ENCODE data around the gene TMEM245. TPM values are rescaled to one million over a fixed set of nuclear protein-coding genes. Genes with fewer than 3 reads are reported as not detected.

Gene TMEM245
- total RNA-seq, 1 donor from 2014 or later, result 52.2 TPM

DNA sequence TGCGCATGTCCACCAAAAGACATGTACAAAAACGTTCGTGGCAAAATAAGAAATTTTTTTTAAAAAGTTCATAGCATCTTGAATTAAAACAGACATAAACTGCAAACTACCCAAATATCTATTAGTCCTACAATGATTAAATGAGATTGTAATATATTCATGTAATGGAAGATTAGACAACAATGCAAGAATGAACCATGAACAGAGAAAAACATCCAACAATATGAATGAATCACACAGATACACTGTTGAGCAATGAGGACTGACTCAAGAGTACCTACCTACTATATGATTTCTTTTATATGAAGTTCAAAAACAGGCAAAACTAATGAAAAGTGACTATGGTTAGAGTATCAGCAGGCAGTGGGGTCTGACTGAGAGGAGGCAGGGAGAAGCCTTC lies 88.5 kb downstream of the TMEM245 start:
- Mint-ChIP-seq H3K27ac (ENCODE audit: unreplicated experiment) (no peak overlapping the region), H3K27me3 (ENCODE audit: low read depth, unreplicated experiment) (no peaks in the 10 kb centered on the region), H3K4me3 (ENCODE audit: unreplicated experiment) (no peak overlapping the region), H3K4me1 (ENCODE audit: low read depth, unreplicated experiment) (peaks cover 8% of the 10 kb centered on the region), H3K9me3 (ENCODE audit: unreplicated experiment) (no peaks in the 10 kb centered on the region), H3K36me3 (ENCODE audit: low read depth, unreplicated experiment) (peaks cover 5% of the 10 kb centered on the region)
- FAIRE-seq, result no peak
- Histone ChIP-seq H3K4me2 (ENCODE audit: low read length) (no peak overlapping the region), H2AFZ (ENCODE audit: low read depth, low read length) (no peak overlapping the region), H3K9me3 (ENCODE audit: insufficient read depth, low read depth, low read length) (no peaks in the 10 kb centered on the region), H4K20me1 (ENCODE audit: insufficient read depth, low read length) (peaks cover 6% of the 10 kb centered on the region), H3K79me2 (ENCODE audit: insufficient read depth, low read length) (no peaks in the 10 kb centered on the region), H3K36me3 (ENCODE audit: insufficient read depth, low read length) (no peaks in the 10 kb centered on the region), H3K27me3 (ENCODE audit: insufficient read depth, low read length) (no peaks in the 10 kb centered on the region), H3K4me3 (ENCODE audit: insufficient read depth, low read depth, low read length) (no peak overlapping the region), H3K27ac (ENCODE audit: low read depth, low read length) (no peak overlapping the region), H3K4me1 (ENCODE audit: insufficient read depth, low read length) (peaks cover 10% of the 10 kb centered on the region), H3K9ac (ENCODE audit: low read length) (no peak overlapping the region)
- peak; percentile 37 for DNase-seq (ENCODE audit: low read depth)
- no peak for TF ChIP-seq EZH2 (IDR thresholded peaks at IDR 0.05; ENCODE audit: insufficient read depth, low read length)
- TF ChIP-seq, protein P1, sequence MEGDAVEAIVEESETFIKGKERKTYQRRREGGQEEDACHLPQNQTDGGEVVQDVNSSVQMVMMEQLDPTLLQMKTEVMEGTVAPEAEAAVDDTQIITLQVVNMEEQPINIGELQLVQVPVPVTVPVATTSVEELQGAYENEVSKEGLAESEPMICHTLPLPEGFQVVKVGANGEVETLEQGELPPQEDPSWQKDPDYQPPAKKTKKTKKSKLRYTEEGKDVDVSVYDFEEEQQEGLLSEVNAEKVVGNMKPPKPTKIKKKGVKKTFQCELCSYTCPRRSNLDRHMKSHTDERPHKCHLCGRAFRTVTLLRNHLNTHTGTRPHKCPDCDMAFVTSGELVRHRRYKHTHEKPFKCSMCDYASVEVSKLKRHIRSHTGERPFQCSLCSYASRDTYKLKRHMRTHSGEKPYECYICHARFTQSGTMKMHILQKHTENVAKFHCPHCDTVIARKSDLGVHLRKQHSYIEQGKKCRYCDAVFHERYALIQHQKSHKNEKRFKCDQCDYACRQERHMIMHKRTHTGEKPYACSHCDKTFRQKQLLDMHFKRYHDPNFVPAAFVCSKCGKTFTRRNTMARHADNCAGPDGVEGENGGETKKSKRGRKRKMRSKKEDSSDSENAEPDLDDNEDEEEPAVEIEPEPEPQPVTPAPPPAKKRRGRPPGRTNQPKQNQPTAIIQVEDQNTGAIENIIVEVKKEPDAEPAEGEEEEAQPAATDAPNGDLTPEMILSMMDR (IDR thresholded peaks at IDR 0.05; ENCODE audit: insufficient read depth, low read depth, low read length), result no peak

- Histone ChIP-seq H3K79me2 (ENCODE audit: insufficient read depth, low read length) (no peaks in the 10 kb centered on the region), H3K4me1 (ENCODE audit: insufficient read depth, low read length) (peaks cover 4% of the 10 kb centered on the region), H3K4me2 (ENCODE audit: low read length) (no peak overlapping the region), H3K4me3 (ENCODE audit: insufficient read depth, low read depth, low read length) (no peak overlapping the region), H2AFZ (ENCODE audit: low read depth, low read length) (no peak overlapping the region), H3K27ac (ENCODE audit: low read depth, low read length) (no peak overlapping the region), H3K9ac (ENCODE audit: low read length) (no peak overlapping the region), H3K36me3 (ENCODE audit: insufficient read depth, low read length) (no peaks in the 10 kb centered on the region), H3K9me3 (ENCODE audit: insufficient read depth, low read depth, low read length) (no peaks in the 10 kb centered on the region), H3K27me3 (ENCODE audit: insufficient read depth, low read length) (no peaks in the 10 kb centered on the region), H4K20me1 (ENCODE audit: insufficient read depth, low read length) (peaks cover 7% of the 10 kb centered on the region)
- DNase-seq (ENCODE audit: low read depth) (no peak), FAIRE-seq (no peak)
- H3K27ac Mint-ChIP-seq (ENCODE audit: unreplicated experiment), result no peak overlapping the region
- no peaks in the 10 kb centered on the region for H3K9me3 Mint-ChIP-seq (ENCODE audit: unreplicated experiment)
- no peak overlapping the region for H3K4me3 Mint-ChIP-seq (ENCODE audit: unreplicated experiment)
- H3K4me1 Mint-ChIP-seq (ENCODE audit: low read depth, unreplicated experiment), result peaks cover 4% of the 10 kb centered on the region
- TF ChIP-seq, protein P1 (IDR thresholded peaks at IDR 0.05; ENCODE audit: insufficient read depth, low read depth, low read length), result no peak
- TF ChIP-seq EZH2 (IDR thresholded peaks at IDR 0.05; ENCODE audit: insufficient read depth, low read length), result no peak
- peaks cover 7% of the 10 kb centered on the region for H3K36me3 Mint-ChIP-seq (ENCODE audit: low read depth, unreplicated experiment)
- no peaks in the 10 kb centered on the region for H3K27me3 Mint-ChIP-seq (ENCODE audit: low read depth, unreplicated experiment)
Measured at GRCh38 chr9:109030426-109030825, 89.3 kb downstream of the TMEM245 start.

DNA sequence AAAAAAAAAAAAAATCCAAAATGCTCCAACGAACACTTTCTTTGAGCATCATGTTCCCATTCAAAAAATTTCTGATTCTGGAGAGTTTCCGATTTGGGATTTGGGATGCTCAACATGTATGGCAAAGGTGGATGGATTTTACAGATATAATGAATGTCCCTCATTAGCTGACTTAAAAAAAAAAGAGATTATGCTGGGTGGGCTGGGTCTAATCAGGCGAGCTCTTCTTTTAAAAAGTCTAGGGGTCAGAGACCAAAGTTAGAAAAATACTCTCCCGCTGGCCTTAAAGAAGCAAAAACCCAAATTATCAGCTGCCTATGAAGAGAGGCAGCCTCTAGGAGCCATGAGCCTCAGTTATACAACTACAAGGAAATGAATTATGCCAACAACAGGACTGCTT lies 91.3 kb downstream of the TMEM245 start:
- Mint-ChIP-seq H3K27me3 (ENCODE audit: low read depth, unreplicated experiment) (no peaks in the 10 kb centered on the region), H3K9me3 (ENCODE audit: unreplicated experiment) (no peaks in the 10 kb centered on the region), H3K27ac (ENCODE audit: unreplicated experiment) (no peak overlapping the region), H3K4me1 (ENCODE audit: low read depth, unreplicated experiment) (peaks cover 3% of the 10 kb centered on the region), H3K4me3 (ENCODE audit: unreplicated experiment) (no peak overlapping the region), H3K36me3 (ENCODE audit: low read depth, unreplicated experiment) (peaks cover 10% of the 10 kb centered on the region)
- H3K79me2 ChIP-seq (ENCODE audit: insufficient read depth, low read length), result no peaks in the 10 kb centered on the region
- no peaks in the 10 kb centered on the region for H3K4me1 ChIP-seq (ENCODE audit: insufficient read depth, low read length)
- peaks cover 7% of the 10 kb centered on the region for H4K20me1 ChIP-seq (ENCODE audit: insufficient read depth, low read length)
- FAIRE-seq (no peak), DNase-seq (ENCODE audit: low read depth) (no peak)
- no peak overlapping the region for H3K27ac ChIP-seq (ENCODE audit: low read depth, low read length)
- H3K9me3 ChIP-seq (ENCODE audit: insufficient read depth, low read depth, low read length), result no peaks in the 10 kb centered on the region
- H2AFZ ChIP-seq (ENCODE audit: low read depth, low read length), result no peak overlapping the region
- H3K4me3 ChIP-seq (ENCODE audit: insufficient read depth, low read depth, low read length), result no peak overlapping the region
- H3K36me3 ChIP-seq (ENCODE audit: insufficient read depth, low read length), result no peaks in the 10 kb centered on the region
- H3K4me2 ChIP-seq (ENCODE audit: low read length), result no peak overlapping the region
- TF ChIP-seq, protein P1 (IDR thresholded peaks at IDR 0.05; ENCODE audit: insufficient read depth, low read depth, low read length), result no peak
- no peak for TF ChIP-seq EZH2 (IDR thresholded peaks at IDR 0.05; ENCODE audit: insufficient read depth, low read length)
- H3K9ac ChIP-seq (ENCODE audit: low read length), result no peak overlapping the region
- H3K27me3 ChIP-seq (ENCODE audit: insufficient read depth, low read length), result no peaks in the 10 kb centered on the region
